ENCODE results near the gene FITM1.
"Not testable (repeated sequence)": the region's sequence is repeated elsewhere in the genome, so short reads cannot be mapped to it uniquely, and the experiment has no call there.

FITM1 gene

GRCh38 chr14:24098229-24098926 is 32.1 kb upstream of the FITM1 start:
- no peak for DNase-seq

GRCh38 chr14:24098927-24099813 is 31.3 kb upstream of the FITM1 start:
- no peak for DNase-seq

- DNase-seq, result no peak
These were observed 30.1 kb upstream of the FITM1 start for GRCh38 chr14:24100197-24100981.

GRCh38 chr14:24100982-24101494 is 29.4 kb upstream of the FITM1 start:
- no peak for DNase-seq

GRCh38 chr14:24102357-24103048 is 28.0 kb upstream of the FITM1 start:
- DNase-seq, result no peak

GRCh38 chr14:24103451-24103850 is 27.0 kb upstream of the FITM1 start:
- no peak for DNase-seq

- DNase-seq, result not testable (repeated sequence)
These were observed 24.7 kb upstream of the FITM1 start for GRCh38 chr14:24105609-24106239.

- DNase-seq, result no peak
These were observed 23.7 kb upstream of the FITM1 start for GRCh38 chr14:24106672-24107271.

- no peak for DNase-seq
These were observed 22.1 kb upstream of the FITM1 start for GRCh38 chr14:24108336-24108874.

- no peak for DNase-seq
These were observed 20.4 kb upstream of the FITM1 start for GRCh38 chr14:24110060-24110459.

GRCh38 chr14:24110523-24110922 is 19.9 kb upstream of the FITM1 start:
- DNase-seq, result no peak

GRCh38 chr14:24113379-24113800 is 17.1 kb upstream of the FITM1 start:
- DNase-seq, result no peak

- peak; percentile 69 for DNase-seq
These were observed 16.5 kb upstream of the FITM1 start for GRCh38 chr14:24113801-24114531.

GRCh38 chr14:24114532-24115421 is 15.7 kb upstream of the FITM1 start, which contains the start of the genes DCAF11 and NRL:
Gene DCAF11, plus strand, starts transcription at chr14:24114777. Its CDS starts 818 bp downstream, at chr14:24115595.
Gene NRL, minus strand, starts transcription at chr14:24114949. Its CDS starts 32,101 bp downstream, at chr14:24082848.
- DNase-seq, result peak; percentile 97

- DNase-seq, result no peak
These were observed 14.9 kb upstream of the FITM1 start for GRCh38 chr14:24115422-24116127.

GRCh38 chr14:24116128-24116814 is 14.2 kb upstream of the FITM1 start:
- DNase-seq, result no peak

GRCh38 chr14:24117179-24117578 is 13.3 kb upstream of the FITM1 start:
- no peak for DNase-seq

GRCh38 chr14:24119691-24120090 is 10.8 kb upstream of the FITM1 start:
- no peak for DNase-seq

Measured in stimulated activated CD4-positive, alpha-beta T cell treated with anti-CD3 and anti-CD28 coated beads, Interleukin-4, amount 100 ng/mL, for 1 hour (primary cell).